ENCODE data around the gene MITD1. TPM values are rescaled to one million over a fixed set of nuclear protein-coding genes. Genes with fewer than 3 reads are reported as not detected.
A peak's percentile ranks its signal among the peaks of the same experiment; 100 is the strongest.

MITD1 gene
- total and polyA plus RNA-seq, 2 of the 8 experiments (the other 6 are each of a cell fraction or from before 2014, with no cell fraction given) = 15.2 to 31.7 TPM

- TF ChIP-seq PHF8 (conservative IDR thresholded peaks at IDR 0.05; ENCODE audit: low read depth, low read length) (peak; percentile 65; the same call in 1 of the 2 replicates), SAP30 (IDR thresholded peaks at IDR 0.05; ENCODE audit: insufficient read depth, insufficient replicate concordance, low read length) (no peak), RFX5 (IDR thresholded peaks at IDR 0.05; ENCODE audit: borderline replicate concordance, low read depth, low read length) (no peak), CBX8 (IDR thresholded peaks at IDR 0.05; ENCODE audit: borderline replicate concordance, low read depth, low read length) (no peak), CTBP2 (IDR thresholded peaks at IDR 0.05; ENCODE audit: borderline replicate concordance, insufficient read depth, insufficient read length, low read length) (peak; percentile 66), HDAC2 (IDR thresholded peaks at IDR 0.05; ENCODE audit: borderline replicate concordance in 1 of 2, low read depth in 2 of 2, low read length in 2 of 2) (no peak), RAD21 (IDR thresholded peaks at IDR 0.05 in 1 of 2, conservative IDR thresholded peaks at IDR 0.05 in 1 of 2; ENCODE audit: low read depth in 2 of 2, low read length in 2 of 2) (no peak), JUN (IDR thresholded peaks at IDR 0.05; ENCODE audit: low read depth, low read length) (no peak), TAF7 (optimal IDR thresholded peaks at IDR 0.05; ENCODE audit: borderline replicate concordance, low read depth, low read length) (peak; percentile 26), TEAD4 (IDR thresholded peaks at IDR 0.05; ENCODE audit: low read depth, low read length) (no peak), GABPA (IDR thresholded peaks at IDR 0.05; ENCODE audit: borderline replicate concordance, insufficient read depth, low read length) (no peak), KDM1A (IDR thresholded peaks at IDR 0.05; ENCODE audit: borderline replicate concordance, low read length) (no peak), TCF12 (IDR thresholded peaks at IDR 0.05; ENCODE audit: low read depth, low read length) (0 out of 2 replicates have a peak, but pooled peaks have one; percentile 48), POU5F1 (IDR thresholded peaks at IDR 0.05; ENCODE audit: low read depth, low read length) (no peak), SP4 (IDR thresholded peaks at IDR 0.05; ENCODE audit: low read length) (peak; percentile 25; the same call in 1 of the 2 replicates), BACH1 (IDR thresholded peaks at IDR 0.05; ENCODE audit: low read length) (peak; percentile 69; the same call in 1 of the 2 replicates), TBP (IDR thresholded peaks at IDR 0.05; ENCODE audit: low read depth, low read length) (peak; percentile 73), TAF1 (IDR thresholded peaks at IDR 0.05; ENCODE audit: low read depth, low read length) (peak; percentile 60), GTF2F1 (IDR thresholded peaks at IDR 0.05; ENCODE audit: borderline replicate concordance, low read depth, low read length) (no peak), CEBPB (IDR thresholded peaks at IDR 0.05; ENCODE audit: low read depth, low read length) (0 out of 2 replicates have a peak, but pooled peaks have one; percentile 28), MAFK (IDR thresholded peaks at IDR 0.05; ENCODE audit: low read depth, low read length) (no peak), SP2 (IDR thresholded peaks at IDR 0.05; ENCODE audit: low read length) (no peak)
These were observed 39.4 kb downstream of the MITD1 start, which contains the start of gene C2orf15 (continued) for GRCh38 chr2:99141110-99142108.
